ENCODE data around the gene AGPAT1.

GRCh38 chr6:32203426-32204267 is 27.8 kb upstream of the AGPAT1 start:
- no peak for TF ChIP-seq CTCF (IDR thresholded peaks at IDR 0.05 in 4 of 5, conservative IDR thresholded peaks at IDR 0.05 in 1 of 5)
- TF ChIP-seq POLR2A (IDR thresholded peaks at IDR 0.05): no peak
